ENCODE measurements around the gene MYRIP.

The MYRIP gene

DNA sequence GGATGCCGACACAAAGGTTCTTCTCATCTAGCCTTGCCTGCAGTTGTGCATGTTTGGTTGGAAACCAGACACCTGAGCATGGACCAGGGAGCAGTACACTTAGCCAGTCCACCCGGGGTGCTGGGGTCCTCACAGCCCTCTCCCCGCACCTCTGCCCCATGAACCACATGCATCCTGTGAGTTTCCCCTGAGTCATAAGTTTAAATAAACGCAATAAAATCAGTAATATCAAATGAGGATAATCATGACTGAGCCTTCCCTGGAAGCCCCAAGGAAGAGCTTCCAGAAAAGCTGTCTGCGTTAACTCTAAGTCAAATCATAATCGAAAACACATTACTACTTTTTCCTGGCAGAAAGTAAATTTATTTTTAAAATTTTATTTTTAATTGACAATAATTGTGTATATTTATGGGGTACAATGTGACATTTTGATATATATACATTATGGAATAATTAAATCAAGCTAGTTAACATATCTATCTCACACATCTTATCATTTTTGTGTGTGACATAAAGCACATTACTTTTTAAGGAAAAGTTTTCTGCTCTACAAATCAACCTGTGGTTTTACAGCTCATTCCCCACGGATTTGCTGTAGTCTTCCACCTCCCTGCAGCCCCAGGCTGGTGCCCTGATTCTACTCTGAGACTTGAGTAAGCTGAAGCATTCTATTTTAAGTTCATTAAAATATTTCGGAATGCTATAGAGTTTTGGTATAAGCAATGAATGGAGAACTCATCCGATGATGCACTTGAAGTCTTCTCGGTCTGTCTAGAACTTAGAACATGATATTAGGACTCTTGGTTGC, 334.1 kb downstream of the MYRIP start:
- no peak for DNase-seq

DNA sequence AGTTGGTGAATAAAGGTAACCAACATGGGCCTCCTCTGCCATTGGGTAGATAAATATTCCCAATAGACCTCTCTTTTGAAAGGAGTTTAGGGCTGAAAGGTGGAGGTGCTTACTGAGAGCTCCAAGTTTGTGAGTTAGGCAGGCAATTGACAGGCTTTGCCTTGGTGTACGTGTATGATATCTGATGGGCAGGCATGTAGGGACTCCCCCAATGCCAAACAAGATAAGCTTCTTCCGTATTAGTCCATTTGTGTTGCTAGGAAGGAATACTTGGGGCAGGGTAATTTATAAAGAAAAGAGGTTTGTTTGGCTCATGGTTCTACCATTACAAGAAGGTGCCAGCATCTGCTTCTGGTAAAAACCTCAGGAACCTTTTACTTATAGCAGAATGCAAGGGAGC, 339.4 kb downstream of the MYRIP start:
- DNase-seq, result no peak

DNA sequence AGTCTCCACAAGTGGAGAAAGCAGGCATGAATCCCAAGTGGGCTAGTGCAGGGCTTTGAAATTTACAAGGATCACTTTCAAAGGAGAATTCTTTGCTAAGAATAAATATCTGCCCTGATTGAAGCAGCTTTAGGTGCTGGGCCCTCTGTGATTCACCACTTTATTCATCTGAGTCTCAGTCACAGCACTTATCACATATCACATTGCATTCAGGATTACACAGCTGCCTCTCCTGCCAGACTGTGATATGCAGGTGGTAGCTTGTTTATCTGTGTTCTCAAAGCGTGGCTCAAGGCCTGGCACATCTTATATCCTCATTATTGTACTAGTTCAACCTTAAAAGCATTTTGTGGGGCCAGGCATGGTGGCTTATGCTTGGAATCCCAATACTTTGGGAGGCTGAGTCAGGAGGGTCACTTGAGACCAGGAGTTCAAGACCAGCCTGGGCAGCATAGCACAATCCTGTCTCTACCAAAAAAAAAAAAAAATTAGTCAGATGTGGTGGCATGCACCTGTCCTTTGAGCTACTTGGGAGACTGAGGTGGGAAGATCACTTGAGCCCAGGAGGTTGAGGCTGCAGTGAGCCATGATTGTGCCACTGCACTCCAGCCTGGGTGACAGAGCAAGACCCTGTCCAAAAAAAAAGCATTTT, 343.2 kb downstream of the MYRIP start:
- no peak for DNase-seq

DNA sequence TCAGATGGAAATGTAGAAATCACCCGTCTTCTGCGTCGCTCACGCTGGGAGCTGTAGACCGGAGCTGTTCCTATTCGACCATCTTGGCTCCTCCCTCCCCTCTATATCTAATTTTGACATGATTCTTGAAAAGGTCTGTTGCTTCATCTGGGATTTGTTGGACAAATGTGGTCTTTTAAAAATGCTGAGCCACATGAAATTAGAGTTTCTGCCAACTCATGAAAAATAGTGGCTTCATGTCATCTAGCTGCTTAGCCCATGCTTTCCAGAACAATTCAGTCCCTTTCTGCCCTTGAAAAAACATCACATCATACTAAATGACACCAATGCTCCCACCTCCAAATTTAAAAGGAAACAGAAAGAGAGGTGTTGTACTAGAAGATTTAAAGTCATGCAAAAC, 351.5 kb downstream of the MYRIP start:
- no peak for DNase-seq

DNA sequence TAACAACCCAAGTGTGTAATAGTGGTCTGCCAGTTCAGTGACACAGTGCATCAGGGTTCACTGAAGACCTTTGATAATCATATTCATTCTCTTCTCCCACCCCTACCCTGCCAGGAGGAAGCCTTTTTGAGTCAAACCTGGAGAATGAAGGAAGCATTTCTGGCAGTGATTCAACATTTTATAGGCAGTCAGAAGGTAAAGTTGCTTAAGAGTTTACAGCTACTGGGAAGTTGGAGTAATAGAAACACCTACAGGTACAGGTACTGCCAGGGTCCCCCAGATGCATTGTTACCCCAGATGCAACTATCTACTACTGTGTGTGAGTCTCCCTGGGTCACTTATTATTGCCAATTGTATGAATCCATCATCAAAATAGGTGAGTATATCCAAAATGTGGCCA, 353.2 kb downstream of the MYRIP start:
- DNase-seq, result no peak

DNA sequence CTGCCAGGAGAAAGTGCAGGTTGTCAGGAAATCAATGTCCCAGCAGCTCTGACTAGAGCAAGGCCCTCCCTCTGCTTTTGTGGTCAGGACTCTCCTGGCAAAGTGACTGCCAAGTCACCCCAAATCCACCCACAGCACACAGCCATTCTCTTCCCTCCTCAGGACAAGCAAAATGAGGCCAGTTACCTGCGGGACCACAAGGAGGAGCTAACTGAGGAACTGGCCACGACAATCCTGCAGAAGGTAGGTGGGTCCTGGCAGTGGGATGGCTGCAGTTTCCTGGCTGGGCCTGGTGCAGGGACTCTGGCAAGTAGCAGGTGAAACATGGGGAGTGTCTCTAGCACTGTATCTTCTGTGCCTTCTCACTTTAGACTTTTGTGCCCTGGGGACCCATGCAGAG, 357.6 kb downstream of the MYRIP start:
- no peak for DNase-seq

DNA sequence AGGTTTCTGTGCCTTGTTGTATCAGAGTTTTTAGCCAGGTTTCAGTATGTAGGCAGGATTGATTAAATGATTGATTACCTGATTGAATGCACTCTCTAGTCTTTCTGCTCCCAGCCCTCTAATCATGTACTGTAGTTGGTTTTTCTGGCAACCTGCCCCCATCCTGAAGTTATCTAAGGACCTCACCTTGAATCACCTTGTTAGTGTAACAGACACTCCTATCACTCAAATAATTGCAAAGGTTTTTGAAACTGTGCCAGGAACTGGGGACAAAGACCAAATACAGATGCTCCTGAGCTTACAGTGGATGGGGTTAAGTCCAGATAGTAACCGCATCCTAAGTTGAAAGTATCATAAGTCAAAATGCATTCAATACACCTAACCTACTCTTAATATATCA, 358.5 kb downstream of the MYRIP start:
- no peak for DNase-seq

DNA sequence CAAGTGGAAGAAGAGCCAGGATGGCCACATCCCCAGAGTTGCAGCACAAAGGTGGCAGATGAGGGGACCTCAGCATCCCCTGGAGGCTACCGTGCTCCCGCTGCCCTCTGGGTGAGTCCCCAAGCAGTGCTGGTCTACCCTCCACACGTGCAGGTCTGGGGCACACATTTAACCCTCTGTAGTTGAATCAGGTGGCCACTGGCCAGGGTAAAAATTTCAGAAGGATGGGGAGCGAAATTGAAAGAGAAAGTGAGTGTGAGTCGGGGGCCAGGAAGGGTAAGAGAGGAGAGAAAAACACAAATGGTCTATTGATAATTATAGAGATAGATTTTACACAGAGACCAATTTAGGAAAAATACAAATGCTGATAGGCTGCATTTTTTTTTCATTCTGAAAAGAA, 360.6 kb downstream of the MYRIP start:
- no peak for DNase-seq

DNA sequence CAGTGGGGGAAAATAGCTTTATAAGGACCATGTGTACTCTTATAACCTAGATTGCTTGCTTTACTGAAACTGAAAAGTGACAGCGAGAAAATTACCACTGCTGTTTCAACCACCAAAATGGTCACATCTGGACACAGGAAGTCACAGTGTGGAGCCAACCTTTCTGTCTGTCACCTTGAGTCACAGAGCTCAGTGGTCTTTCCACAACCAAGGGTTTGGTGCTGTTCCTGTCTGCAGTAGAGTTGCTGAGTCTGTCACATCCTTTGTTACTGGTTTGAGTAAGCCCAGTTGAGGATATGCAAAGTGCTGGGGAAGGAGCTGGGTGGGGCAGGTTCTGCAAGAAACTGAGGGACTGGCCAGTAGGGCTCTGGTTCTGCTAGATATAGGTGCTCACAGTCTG, 361.0 kb downstream of the MYRIP start:
- no peak for DNase-seq

DNA sequence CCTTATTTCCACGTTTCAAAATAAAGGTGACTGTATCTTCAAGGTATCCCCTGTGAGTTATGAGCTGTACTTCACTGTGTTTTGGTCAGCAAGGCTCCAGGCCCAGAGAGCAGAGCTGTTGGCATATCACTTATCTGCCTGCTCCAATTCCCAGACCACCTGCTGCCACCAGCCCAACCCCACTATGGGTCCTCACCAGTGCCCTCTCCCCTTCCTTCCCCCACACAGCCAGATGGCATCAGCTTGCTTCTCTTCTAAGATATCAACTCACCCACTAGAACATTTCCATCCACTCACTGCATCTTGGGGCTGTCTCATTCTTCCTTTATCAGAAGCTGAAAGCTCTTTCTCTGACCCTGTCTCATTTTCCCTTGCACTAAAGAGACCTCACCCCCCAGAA, 363.2 kb downstream of the MYRIP start:
- DNase-seq, result no peak

DNA sequence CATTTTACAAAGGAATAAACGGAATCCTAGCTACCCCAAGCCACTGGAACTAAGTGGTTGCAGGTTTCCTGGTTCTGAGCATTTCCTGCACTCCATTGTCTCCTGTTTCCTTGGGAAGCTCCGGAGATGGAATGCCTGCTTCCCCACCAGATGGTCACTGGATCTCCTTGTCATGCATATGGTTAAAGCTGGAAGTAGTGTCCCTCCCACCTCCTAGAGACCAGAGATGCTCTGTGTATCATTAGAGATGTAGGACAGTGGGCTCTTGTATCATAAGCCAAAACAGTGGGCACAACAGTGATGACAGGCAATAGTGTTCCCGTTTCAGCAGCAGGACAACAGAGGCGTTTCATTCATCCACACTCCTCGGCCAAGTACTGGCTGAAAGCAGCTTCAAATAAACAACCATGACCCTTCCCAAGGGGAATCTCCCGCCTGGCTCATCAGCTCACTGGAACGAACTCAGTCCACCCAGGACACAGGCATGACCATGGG, 363.9 kb downstream of the MYRIP start:
- no peak for DNase-seq

DNA sequence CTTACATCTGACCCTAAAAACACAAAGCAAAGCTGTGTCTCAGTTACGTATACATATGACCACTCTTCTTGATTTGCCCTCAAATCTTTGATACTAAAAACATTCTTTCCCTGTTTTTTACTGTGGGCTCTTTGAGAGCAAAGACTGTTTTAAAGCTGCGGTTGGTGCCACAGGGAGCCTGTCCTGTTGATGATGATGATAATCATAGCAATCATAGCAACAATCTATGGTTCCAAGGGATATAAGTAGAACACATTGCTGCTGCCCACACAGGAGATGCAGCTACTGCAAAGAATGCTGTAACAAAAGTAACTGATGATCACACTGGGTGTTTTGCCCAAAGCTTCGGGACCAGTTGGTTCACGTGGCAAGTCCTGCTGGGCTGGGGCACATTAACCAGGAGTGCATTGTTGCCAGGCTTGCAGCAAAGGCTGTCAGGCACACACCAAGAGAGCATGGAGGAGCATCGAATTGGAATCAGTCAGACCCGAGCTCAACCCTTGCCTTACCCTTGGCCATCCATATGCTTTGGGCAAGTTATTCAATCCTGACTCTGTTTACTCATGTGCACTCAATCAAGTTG, 368.7 kb downstream of the MYRIP start:
- DNase-seq, result no peak

DNA sequence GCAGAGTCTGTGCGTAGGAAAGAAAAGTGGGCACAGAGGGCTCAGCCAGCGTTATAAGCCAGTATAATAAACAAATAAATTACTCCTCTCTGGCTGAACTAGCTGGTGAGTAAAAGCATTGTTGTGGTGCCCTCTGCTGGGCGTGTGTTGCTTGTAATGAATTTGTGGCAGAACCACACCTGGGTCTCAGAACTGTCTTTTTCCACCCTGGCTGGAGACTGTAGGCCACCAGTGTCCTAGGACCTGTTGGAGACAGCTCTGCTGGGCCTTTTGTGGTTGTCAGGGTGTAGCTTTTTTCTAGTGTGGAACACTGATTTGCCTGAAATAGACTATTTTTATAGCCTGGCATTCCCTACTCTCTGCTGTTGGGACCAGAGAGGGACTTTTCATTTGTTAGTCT, 369.6 kb downstream of the MYRIP start:
- DNase-seq, result peak; percentile 48

DNA sequence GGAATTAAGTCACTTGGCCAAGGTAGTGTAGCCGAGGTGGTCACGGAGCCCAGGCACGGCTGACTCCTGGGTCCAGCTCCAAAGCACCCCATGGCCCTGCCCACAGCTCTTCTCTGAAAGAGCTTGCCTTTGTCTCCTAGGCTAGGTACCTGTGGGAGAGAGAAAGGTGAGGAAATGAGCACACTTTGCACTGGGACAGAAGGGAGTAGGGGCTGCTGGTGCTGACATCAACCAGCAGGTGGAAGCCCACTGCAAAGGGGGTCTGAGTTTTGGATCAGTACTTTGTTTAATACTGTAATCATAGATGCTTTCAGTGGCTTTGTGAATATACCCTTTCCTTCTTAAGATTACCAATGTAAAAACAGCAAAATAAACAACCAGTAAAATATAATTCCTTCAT, 371.8 kb downstream of the MYRIP start:
- no peak for DNase-seq

DNA sequence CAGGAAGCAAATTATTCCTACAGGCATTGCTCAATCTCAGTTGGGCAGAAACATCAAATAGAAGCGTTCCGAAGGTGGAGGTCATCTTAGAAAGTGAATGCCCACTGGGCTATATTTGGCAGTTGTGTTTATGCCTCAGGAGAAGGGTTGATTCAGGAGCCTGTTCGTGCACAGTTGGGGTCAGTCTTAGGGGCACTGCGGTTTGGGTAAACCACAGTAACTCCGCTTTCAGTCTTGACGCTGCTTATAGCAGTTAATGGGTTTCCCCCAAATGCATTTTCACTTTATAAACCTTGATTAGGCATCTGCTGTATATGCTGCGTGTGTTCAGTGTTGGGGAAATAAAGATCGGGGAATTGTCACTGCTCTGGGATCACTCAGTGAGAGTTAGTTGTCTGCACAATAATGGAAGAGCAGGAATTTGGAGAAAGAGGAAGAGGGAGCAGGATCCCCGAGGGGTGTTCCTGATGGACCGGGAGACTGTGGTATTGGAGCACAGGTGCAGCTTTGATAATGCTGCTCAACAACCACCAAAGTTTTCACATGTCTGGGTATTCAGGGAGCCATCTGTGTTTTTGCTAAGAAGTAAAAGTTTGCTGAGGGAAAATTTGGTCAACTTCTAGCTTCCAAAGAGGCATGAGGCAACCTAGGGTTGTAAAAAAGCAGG, 375.8 kb downstream of the MYRIP start:
- no peak for DNase-seq

DNA sequence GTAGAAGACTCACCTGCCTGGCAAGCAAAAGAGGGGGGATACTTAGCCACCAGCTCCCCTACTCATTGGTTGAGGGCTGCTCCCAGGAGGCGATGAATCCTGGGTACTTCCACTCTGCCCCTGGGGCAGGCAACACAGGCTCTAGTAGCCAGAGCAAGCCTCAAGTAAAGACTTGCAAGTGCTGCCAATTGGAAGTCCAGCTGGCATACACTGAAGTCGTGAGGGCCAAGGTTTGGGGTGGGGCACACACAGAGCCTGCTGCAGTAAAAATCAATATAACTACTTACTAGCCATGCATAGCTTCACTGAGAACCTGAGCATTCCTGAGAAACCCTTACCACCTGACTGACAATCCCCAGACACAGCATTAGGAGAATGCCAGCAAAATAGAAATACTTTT, 377.1 kb downstream of the MYRIP start:
- no peak for DNase-seq

DNA sequence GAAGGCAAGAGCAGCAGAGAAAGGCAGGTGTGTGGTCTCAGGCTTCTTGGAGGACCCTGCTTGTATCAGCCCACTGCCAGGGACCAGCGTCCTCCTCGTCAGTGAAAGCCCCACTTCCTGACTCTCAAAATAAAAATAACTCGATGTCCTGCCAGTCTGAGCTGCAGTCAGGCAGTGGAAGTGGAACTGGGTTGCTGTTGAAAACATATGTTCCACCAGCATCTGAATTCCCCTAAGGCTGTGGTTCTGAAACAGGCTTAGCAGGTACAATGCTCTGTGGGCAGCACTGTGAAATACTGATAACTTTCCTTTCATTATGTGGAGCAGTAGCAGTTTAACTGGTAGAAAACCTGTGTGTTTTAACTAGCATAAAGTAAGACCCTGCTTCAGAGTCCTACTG, 378.5 kb downstream of the MYRIP start:
- DNase-seq, result no peak

DNA sequence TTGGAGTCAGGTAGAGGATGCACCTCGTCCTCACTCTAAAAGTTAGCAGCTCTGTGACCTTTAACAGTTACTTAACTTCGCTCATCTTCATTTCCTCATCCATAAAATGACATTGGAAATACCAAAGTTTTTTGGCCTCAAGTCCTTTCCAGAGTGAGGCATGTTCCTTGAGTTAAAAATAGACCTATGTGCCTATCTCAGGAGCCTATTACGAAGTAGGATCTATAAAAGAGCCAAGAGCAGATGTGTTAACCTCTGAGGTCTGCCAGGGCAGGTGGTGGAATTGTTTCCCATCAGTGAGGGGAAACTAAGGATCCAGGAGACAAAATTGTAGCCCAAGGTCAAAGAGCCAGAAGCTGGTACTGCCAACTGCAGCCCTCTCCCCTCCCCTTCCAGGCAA, 379.7 kb downstream of the MYRIP start:
- no peak for DNase-seq

DNA sequence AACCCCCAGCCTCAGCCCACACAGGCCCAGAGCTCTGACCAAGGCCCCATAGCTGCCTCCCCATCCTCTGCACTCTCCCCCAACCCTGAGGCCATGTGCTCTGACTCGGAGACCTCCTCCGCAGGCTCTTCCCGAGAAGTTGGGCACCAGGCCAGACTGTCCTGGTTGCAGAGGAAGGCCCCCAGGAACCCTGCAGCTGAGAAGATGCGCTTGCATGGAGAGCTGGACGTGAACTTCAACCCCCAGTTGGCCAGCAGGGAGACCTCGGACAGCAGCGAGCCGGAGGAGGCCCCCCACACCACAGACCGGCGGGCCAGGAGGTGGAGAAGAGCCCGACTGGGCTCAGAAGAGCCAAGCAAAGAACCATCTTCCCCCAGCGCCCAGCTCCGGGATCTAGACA, 380.6 kb downstream of the MYRIP start:
- DNase-seq, result no peak

DNA sequence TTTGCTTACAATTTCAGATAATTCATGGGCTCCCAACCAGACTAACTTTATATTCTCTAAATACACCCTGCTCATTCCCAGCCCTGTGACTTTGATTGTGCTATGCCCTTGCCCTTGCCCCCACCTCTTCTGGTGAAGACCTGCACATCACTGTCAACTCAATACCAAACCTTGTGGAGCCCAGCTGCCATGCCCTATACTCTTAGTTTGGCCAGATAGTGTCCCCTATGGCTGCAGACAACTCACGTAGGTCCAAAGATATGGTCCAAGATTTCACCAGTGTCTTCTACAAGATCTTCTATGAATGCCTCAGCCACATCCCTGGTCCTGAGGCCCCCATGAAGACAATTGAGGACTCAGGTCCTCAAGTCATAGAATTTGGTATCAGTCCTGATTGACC, 381.8 kb downstream of the MYRIP start:
- no peak for DNase-seq

DNA sequence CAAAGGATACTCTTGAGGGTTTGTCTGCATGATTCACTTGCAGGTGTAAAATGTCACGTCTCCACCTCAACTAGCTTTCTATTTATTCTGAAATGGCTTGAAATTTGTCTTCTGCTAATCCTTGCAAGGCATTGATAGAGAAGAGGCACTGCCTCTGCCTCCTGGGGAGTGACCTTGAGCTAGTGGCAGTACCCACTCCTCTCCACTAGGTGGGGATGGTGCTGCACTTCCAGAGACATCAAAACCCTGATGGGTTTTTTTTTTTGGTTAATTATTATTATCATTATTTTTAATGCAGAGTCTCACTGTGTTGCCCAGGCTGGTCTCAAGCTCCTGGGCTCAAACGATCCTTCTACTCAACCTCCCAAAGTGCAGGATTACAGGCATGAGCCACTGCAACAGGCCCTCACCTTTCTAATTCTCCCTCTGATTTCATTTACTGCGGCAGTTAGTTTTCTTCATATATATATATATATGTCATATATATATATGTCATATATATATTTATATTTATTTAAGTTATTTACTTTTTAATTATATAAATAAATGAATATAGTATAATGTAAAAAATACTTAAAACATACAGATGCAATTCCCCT, 382.5 kb downstream of the MYRIP start:
- peak; percentile 51 for DNase-seq

DNA sequence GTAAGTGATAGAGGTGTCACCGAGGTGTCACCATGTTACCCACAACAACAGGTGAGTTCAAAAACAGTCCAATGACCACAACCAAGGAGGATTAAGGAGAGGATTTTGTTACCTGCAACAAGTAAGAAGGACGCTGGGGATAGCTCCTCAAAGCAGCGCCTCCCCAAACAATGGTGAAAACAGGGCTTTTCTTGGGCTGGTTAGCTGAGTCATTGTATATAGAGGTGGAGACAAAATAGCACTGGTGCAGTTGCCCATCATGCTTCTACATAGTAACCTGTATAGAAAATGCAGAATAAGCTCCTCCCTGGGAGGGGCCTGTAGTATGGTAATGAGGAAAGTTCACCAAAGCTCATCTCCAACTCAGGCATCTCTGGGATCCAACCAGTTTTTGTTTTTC, 383.2 kb downstream of the MYRIP start:
- DNase-seq, result no peak

DNA sequence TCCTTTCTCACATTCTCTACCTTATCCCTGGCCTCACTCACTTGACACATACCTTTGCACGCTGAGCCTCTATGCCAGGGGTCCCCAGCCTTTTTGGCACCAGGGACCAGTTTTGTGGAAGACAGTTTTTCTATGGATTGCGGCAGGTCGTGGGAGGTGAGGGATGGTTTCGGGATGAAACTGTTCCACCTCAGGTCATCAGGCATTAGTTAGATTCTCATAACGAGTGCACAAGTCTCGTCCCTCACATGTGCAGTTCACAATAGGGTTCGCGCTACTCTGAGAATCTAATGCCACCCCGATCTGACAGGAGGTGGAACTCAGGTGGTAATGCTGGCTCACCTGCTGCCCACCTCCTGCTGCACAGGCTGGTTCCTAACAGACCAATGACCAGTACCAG, 387.6 kb downstream of the MYRIP start:
- no peak for DNase-seq

All from activated CD4-positive, alpha-beta T cell treated with anti-CD3 and anti-CD28 coated beads, Interleukin-2, amount 50 U/mL, for 1 hour (primary cell).